ENCODE measurements around the gene CACNA1B.
"Not testable (repeated sequence)": the region's sequence is repeated elsewhere in the genome, so short reads cannot be mapped to it uniquely, and the experiment has no call there.

Gene CACNA1B

DNA sequence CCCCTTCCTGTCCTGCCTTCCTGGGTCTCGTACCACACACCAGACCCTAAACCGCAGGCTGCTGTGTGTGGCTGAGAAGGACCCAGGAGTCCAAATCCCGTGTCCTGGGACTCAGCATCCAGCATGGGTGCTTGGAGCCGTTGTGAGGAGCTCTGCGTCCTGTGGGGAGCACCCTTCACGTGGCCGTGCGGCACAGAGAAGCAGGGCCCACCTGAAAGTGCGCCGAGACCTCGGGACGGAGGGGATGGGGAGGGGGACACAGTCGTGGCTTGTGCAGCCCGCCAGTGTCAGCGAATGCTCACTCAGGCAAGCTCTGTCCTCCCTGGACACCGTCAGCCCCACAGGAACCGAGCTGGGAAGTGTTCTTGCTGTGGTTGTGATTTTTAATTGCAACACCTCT lies 244.6 kb downstream of the CACNA1B start:
- no peak for FAIRE-seq

DNA sequence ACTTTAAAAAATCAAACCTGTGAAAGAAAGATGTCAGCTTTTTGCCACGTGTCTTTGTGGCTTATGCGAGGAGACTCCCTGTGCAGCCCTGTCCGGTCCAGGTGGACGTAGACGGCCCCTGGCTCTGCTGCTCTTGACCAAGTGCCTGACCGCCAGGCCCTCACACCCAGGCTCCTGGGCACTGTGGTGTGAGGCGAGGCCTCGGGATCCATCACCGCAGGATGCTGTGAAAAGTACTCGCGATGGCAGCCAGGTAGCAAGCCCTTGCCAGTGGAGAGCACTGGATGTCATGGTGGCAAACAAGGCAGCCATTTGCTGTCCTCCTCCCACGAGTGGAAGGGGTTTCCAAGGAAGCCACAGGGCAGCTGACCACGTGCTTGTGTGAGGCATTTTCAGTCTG lies 245.1 kb downstream of the CACNA1B start:
- no peak for FAIRE-seq

DNA sequence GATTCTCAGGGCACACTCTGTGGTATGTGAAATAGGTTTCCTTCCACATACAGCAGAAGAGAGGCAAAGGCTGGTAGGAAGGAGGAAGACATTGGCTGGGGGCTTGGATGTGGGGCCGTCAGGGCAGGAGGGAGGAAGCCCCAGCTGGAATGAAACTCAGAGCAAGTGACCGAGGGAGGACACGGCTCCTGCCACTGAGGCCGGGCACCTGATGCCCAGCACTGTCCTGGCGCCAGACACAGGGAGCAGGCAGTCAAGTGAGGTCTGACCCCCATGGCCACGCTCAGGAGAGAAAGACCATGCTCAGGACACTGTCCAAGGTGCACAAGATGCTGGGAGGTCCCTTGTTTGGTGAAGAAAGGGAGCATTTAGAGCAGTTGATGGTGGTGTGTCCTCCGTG lies 245.5 kb downstream of the CACNA1B start:
- no peak for FAIRE-seq

DNA sequence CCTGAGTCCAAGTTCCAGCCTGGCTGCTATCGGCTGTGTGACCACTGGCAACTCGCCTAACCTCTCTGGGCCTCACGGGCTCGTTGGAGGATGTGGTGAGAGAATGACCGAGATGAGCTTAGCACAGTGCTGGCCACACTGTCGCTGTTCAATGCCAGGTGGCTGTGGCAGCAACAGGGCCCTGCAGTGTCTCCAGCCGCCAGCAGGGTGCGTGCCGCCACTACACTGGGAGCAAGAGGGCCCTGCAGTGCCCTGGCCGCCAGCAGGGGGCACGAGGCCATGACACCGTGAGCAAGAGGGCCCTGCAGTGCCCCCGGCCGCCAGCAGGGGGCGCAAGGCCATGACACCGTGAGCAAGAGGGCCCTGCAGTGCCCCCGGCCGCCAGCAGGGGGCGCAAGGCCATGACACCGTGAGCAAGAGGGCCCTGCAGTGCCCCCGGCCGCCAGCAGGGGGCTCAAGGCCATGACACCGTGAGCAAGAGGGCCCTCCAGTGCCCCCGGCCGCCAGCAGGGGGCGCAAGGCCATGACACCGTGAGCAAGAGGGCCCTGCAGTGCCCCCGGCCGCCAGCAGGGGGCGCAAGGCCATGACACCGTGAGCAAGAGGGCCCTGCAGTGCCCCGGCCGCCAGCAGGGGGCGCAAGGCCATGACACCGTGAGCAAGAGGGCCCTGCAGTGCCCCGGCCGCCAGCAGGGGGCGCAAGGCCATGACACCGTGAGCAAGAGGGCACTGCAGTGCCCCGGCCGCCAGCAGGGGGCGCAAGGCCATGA lies 248.7 kb downstream of the CACNA1B start:
- FAIRE-seq, result not testable (repeated sequence)

DNA sequence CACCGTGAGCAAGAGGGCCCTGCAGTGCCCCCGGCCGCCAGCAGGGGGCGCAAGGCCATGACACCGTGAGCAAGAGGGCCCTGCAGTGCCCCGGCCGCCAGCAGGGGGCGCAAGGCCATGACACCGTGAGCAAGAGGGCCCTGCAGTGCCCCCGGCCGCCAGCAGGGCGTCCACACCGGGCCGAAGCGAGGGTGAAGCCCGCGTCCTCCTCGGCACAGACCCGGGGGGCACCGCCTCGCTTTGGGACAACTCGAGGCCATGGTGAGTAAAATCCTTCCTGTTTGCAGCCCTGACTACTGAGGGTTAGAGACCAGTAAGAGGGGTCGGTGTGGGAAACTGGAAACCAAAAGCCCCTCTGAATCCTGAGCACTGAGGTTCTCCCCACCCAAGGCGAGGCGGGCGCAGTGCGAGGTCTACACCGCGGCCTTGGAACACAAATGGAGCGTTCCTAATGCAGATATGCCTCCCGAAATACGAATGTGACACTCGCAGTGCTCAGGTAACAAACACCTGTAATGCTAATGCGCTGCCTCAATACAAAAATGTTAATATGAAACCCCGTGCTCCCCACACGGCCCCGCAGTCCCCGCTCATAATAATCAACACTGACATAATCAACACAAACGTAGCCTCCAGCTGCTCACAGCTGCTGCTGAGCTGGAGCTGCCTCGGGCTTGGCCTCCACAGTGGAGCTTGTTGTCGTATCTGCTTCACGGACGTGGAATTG lies 249.4 kb downstream of the CACNA1B start:
- not testable (repeated sequence) for FAIRE-seq

DNA sequence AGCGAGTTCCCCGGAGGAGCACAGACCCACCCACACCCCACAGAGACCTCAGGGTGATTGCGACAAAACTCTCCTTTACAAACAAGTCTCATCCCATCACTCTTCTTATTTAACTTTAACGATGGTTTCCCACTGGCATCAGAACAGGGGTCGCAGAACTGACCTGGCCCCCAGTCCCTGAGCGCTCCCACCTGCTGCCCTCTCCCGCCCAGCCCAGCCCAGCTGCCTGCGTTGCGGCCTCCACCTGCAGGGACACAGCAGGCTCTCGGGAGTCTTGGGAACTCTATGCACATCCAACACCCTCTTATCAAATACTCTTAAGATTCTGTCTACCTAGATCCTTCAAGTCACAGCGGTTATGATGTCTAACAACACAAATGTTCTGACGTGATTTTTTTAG lies 250.4 kb downstream of the CACNA1B start:
- FAIRE-seq, result not testable (repeated sequence)

DNA sequence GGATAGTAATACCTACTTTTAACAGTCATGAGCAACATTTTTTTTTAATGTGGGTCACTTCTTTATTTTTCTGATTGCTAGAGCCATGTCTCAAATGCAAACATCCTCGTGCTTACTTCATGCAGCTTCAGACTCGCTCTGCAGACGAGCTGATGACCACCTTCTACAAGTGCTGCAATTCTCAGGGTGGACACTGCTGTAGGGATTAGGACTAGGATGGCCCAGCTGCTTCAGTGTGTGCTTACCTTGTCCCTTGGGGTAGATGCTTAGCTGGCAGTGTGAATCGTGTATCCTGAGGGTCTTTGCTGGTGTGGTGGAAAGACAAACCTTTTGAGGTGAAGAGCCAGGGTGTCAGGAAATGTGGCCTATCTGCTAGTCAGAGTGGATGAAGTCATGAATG lies 251.7 kb downstream of the CACNA1B start:
- FAIRE-seq, result not testable (repeated sequence)

DNA sequence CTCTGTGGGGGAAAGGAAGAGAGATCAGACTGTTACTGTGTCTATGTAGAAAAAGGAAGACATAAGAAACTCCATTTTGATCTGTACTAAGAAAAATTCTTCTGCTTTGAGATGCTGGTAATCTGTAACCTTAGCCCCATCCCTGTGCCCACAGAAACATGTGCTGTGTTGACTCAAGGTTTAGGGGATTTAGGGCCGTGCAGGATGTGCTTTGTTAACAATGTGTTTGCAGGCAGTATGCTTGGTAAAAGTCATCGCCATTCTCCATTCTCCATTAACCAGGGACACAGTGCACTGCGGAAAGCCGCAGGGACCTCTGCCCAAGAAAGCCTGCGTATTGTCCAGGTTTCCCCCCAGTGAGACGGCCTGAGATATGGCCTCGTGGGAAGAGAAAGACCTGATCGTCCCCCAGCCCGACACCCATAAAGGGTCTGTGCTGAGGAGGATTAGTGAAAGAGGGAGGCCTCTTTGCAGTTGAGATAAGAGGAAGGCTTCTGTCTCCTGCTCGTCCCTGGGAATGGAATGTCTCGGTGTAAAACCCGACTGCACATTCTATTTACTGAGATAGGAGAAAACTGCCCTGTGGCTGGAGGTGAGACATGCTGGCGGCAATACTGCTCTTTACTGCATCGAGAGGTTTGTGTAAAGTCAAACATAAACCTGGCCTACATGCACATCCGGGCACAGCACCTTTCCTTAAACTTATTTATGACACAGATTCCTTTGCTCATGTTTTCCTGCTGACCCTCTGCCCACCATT lies 255.5 kb downstream of the CACNA1B start:
- FAIRE-seq, result not testable (repeated sequence)

DNA sequence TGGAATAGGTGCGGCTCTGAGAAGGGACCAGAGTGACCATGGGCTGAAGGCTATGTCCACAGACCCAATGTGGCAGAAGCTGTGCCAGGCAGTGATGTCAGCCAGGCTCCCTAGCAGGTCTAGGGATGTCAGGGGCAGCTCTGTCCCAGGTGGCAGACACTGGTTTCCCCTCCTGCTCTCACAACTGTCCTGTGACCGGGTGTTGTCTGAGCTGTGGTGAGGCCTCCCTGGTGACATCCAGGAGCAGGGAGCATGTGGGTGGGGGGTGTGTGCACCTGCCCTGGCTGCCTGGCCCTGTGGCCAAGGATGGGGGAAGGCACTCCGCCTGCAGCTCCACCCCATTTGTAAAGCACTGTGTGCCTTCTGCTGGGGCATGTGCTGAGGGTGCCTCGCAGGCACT lies 257.0 kb downstream of the CACNA1B start:
- not testable (repeated sequence) for FAIRE-seq

DNA sequence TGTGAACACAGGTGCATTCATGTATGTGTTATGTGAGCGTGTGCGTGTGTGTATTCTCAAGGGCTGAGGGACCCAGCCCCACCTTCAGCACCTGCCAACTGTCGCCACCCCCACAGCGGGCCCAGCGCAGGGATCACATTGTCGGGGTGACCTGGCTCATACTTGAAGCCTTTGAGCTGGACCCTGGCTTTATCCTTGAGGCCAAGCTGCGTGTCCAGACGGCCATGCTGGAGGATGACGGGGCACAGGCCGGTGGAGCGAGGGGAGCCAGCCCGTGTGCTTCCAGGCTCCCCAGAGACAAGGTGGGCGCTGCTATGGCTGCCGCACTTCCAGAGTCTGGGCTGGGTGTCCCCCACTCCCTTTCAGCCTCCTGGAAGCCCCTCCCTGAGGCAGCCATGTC lies 261.5 kb downstream of the CACNA1B start:
- not testable (repeated sequence) for FAIRE-seq

DNA sequence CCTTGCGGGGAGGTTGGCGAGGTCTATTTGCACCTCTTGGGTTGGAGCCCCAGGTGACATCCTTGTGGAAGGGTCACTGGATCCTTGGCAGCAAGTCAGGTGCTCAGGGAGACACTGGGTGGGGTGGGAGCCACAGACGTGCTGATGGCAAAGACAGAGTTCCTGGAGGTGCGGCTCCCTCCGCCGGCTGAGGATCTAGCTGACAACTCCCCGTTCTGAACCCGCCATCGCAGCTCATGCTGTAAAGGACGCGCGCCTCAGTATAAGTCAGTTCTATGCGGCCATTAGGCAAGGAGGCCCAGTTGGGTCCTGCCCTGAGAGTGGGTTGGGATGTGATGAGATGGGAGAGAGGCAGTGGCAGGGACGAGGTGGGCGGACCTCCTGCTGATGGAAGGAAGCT lies 263.4 kb downstream of the CACNA1B start:
- not testable (repeated sequence) for FAIRE-seq

DNA sequence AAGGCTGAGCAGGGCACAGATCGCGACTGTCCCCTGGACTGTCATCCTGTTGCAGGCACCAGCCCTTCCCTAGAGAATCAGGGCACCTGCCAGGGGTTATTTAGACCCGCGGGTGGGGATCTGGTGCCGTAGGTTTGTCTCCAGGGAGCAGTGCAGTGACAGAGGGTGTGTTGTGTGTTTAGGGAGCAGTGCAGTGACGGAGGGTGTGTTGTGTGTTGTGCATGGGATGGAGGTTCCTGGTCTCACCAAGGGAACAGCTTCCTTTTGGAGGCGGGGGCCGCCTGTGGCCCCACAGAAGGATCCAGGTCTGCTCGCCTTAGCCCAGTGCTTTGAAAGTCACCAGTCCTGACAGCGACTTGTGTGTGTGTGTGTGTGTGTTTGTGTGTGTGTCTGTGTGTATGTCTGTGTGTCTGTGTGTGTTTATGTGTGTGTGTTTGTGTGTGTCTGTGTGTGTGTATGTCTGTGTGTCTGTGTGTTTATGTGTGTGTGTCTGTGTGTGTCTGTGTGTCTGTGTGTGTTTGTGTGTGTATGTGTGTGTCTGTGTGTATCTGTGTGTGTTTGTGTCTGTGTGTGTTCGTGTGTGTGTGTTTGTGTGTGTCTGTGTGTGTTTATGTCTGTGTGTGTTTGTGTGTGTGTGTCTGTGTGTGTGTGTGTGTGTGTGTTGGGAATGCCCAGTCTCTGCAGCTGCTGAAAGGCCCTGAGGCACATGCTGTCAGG lies 265.1 kb downstream of the CACNA1B start:
- FAIRE-seq, result not testable (repeated sequence)

DNA sequence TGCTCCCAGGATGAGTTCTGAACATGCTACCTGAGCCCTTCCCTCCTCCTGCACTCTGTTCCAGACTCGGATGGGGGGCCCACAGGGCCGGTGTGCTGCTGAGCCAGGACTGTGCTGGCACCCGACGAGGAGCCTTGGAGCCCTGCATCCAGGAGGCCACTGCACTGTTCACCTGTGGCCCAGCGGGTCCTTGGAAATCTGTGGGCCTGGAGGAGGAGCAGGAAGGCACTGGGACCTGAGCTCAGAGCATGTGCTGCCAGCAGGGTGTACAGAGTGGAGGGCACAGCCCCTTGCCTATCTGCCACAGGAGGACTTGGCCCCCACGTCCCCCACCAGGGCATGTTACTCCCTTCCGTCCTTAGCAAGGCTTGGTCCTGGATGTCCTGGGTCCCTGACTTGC lies 265.9 kb downstream of the CACNA1B start:
- FAIRE-seq, result not testable (repeated sequence)

DNA sequence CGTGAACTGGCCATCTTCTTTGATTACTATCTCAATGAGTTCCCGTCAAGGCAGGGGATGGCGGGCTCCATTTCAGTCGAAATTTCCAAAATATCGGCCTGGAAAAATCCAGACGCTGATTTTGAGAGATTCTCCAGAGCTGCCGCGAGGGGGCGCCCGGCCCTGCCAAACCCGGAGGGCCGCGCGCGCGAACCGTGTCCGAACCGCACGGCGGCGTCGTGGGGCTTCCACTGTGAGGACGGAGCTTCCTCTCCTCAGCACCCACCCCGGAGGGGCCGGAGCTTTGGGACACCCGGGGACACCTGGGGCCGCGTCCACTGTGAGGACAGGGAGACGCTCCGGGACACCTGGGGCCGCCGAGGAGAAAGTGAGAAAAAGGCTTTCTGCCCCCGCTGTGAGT lies 270.0 kb downstream of the CACNA1B start:
- FAIRE-seq, result not testable (repeated sequence)

DNA sequence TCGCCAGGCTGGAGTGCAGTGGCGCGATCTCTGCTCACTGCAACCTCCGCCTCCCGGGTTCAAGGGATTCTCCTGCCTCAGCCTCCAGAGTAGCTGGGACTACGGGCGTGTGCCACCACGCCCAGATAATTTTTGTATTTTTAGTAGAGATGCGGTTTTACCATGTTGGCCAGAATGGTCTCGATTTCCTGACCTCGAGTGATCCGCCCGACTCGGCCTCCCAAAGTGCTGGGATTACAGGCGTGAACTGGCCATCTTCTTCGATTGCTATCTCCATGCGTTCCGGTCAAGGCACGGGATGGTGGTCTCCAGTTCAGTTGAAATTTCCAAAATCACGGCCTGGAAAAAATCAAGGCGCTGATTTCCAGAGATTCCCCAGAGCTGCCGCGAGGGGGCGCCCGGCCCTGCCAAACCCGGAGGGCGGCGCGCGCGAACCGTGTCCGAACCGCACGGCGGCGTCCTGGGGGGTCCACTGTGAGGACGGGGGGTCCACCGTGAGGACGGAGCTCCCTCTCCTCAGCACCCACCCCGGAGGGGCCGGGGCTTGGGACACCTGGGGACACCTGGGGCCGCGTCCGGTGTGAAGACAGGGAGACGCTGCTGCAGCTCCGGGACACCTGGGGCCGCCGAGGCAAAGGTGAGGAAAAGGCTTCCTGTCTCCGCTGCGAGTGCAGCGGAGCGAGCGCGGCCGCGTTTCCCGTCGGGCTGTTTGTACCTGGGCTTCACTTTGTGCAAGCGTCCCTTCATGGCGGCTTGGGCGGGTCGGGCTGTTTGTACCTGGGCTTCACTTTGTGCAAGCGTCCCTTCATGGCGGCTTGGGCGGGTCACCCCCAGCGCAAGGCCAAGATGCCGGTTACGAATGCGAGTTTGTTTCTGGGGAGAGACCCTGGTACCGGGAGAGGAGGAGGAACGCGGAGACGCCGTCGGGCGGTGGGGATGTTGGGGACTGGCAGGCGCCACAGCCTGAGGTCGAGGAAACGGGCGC lies 272.4 kb downstream of the CACNA1B start:
- FAIRE-seq, result not testable (repeated sequence)

DNA sequence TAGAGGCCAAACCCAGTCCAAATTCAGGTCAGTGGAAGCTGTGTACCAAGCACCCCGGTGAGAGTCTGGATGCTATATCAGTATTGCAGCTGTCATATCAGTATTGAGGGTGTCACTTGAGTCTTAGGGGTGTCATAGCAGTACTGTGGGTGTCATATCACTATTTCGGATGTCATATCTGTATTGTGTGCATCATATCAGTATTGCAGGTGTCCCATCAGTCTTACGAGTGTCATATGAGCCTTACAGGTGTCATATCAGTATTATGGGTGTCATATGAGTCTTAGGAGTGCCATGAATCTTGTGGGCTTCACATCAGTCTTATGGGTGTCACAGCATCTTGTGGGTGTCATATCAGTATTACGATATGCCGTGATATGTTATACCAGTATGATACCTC lies 278.2 kb downstream of the CACNA1B start:
- FAIRE-seq, result not testable (repeated sequence)

DNA sequence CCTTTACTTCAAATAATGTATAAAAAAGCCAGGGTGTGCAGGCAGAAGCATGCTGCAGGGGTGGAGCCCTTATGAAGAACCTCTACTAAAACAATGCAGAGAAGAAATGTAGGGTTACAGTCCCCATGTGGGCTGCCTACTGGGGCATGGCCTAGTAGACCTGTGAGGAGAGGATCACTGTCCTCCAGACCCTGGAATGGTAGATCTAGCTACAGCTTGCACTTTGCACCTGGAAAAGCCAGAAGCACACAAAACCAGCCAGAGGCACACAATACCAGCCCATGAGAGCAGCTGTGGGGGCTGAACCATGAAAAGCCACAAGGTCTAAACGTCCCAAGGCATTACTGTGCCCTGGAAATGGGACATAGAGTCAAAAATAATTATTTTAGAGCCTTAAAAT lies 289.2 kb downstream of the CACNA1B start:
- not testable (repeated sequence) for FAIRE-seq
